GM18511 (cell line): ENCODE results near the gene CFAP20.

ENCODE experiments used
- ATAC-seq: cut with Tn5 transposase; IDR thresholded peaks from one replicate; pipeline ENCODE4 v1.9.1; 2021; ENCODE audit warnings: mild to moderate bottlenecking, moderate library complexity; ENCODE audit not compliant: unreplicated experiment

CFAP20 gene

GRCh38 chr16:58125041-58125440, 4.1 kb downstream of the CFAP20 start:
- no peak for ATAC-seq

DNA sequence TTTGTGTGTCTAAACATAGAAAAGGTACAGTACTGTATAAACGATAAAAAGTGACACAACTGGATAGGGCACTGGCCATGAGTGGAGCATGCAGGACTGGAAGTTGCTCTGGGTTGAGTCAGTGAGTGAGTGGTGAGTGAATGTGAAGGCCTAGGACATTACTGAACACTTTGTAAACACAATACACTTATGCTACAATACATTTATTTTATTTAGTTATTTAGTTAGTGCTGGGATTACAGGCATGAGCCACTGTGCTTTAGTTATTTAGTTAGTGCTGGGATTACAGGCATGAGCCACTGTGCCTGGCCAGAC, 4.6 kb downstream of the CFAP20 start:
- ATAC-seq, result no peak

- ATAC-seq, result no peak
Observed at GRCh38 chr16:58123896-58124600, 5.1 kb downstream of the CFAP20 start.

DNA sequence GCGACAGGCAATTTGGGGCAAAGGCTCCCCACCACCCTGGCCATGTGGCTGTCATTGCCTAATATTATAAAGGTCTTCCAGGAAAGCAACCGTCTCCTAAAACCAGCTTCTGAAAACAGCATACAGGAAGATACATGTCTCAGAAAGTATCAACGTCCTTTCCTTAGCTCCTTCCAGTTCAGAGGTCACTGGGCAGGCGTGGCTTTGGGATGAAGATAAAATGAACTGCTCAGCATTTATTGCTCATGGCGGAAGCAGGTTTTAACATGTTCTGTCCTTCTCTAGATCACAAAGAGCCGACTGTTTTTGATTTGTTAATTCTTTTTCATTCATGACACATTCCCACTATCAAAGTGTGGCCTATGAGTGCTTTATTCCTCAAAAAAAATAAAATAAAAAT, 8.0 kb downstream of the CFAP20 start:
- ATAC-seq, result no peak

DNA sequence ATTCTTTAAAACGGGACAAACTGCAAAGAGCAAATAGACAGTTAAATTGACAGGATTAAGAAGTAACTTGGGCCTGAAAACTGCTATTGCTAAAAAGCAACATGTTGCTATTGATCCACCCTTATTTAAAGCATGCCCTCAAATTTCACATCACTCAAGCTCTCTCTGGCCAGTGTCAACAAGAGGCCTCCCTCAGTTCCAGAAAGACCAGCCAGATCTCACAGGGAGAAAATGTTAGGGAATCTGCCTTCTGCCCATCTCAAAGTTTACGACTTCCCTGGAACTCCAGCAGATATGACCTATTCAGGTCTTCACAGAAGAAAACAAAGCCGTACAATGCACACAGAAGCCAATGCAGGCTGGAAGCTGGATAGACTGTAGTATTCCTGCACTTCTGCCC, 8.9 kb downstream of the CFAP20 start:
- no peak for ATAC-seq

DNA sequence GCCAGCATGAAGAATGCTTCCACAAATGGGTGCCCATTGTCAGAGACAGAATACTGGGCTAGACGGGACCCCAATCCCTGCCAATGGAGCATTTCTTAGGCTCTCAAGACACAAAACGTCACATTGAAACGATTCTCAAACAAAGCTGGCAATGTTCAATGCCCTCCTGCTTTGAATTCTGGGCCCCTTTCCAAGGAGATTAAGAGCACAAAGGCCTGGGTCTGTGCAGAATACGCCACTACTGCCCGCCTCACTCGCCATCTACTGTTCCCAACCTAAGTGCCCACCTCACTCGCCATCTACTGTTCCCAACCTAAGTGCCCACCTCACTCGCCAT, 9.7 kb downstream of the CFAP20 start:
- ATAC-seq, result no peak

GRCh38 chr16:58118801-58119508, 10.2 kb downstream of the CFAP20 start:
- ATAC-seq, result no peak

GRCh38 chr16:58116529-58116928, 12.7 kb downstream of the CFAP20 start:
- no peak for ATAC-seq

GRCh38 chr16:58116081-58116480, 13.1 kb downstream of the CFAP20 start:
- ATAC-seq, result no peak

DNA sequence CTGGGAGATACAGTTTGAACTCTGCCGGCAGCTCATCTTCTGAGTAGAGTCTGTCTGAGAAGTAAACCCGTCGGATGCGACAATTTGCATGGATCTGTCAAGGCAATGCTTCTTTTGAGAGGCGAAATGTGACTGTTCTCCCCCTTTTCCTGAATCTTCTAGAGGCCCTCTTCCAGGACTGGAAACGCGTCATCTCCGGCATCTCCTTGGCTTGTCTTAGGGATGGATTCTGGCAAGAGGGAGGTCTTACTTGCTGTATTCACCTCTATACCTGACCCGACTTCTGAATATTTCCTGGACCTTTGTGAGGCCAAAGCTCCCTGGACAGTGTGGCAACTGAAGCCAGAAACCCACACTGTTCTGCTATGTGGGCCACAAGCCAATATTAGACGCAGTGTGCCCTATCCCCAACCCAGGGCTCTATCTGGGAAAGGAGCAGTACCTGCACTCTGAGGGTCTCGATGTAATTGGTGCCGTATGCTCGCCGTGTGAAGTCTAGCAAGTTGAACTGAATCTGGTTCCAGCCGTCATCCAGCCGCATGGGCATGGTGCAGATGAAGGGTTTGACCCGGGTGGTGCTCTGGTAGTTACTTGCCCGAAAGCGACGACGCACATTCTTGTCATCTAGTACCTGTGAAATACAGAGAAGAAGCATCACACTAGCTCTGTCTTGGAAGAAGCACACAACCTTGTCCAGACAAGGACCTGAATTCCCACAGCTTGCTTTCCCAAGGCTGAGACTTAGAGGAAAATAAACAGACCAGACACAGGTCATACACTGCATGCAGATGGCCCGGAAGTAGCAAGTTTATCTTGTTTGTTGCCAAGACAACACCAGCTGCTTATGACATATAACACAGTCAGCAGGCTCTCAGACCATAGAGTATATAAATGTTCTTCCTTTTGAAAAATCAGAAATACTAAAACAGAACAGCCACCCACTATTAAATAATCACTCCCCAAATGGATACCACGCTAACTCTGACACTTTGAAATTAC, 14.1 kb downstream of the CFAP20 start:
- ATAC-seq, result no peak

DNA sequence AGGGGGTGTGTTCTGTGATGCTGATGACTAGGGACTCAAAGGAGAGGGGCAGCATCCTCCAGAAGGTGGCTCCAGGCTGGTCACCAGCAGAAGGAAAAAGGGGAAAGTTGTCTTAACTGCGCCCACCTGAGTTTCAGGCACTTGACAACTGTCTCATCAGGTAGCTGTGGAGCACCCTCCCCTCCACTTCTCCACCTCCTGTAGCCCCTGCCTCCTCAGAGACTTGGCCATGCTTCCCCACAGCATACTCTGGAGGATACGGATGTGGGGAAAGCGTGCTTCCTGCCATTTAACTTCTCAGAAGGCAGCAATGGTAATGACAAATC, 17.9 kb downstream of the CFAP20 start:
- no peak for ATAC-seq

DNA sequence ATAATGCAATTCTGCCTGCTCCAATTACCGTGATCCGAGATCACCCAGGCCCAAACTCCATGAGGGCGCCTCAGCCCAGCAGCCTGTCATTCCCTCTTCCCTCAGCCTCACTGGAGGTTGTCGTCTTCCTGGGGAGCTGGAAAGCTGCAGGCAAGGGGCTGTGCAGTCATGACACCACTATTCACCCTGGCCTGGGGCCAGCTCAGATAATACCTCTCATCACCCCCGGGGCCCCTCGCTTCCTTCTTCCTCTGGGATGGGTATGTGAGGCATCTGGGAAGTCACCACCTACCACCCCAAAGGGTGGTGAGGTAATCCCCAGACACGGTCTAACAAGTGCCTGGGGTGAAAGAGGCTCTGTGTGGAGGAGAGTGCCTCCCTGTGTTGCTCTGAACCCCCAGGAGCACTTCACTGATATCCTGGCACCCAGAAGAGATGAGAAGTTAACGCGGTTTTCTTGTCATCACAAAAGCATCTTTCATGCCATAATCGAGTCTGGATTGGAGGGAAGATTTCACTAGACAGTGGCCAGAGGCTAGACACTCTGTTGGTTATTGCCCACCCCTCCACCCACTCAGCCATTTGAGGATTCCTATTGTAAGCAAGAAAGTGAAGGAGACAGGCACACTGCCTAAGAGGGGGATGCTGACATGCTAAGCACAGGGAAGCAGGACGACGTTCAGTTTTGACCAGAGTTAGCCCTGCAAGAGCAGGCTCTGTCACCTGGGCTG, 18.4 kb downstream of the CFAP20 start:
- no peak for ATAC-seq

DNA sequence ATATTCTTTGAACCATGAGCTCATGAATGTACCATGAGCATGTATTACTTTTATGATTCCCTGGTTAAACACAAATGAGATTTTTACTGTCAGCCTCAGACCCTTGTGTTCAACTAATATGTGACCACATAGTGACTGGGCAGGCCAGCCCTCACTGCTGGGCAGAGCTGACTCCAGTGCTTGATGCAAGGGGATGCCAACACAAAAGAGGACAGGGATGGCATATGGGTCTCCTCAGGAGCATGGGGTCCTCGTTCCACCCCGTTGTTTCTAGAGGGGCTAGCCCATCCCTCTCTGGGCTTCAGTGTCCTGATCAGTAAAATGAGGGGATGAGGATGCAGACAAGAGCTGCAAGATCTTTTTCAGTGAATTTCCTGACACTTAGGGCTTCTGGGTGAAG, 19.3 kb downstream of the CFAP20 start:
- no peak for ATAC-seq

DNA sequence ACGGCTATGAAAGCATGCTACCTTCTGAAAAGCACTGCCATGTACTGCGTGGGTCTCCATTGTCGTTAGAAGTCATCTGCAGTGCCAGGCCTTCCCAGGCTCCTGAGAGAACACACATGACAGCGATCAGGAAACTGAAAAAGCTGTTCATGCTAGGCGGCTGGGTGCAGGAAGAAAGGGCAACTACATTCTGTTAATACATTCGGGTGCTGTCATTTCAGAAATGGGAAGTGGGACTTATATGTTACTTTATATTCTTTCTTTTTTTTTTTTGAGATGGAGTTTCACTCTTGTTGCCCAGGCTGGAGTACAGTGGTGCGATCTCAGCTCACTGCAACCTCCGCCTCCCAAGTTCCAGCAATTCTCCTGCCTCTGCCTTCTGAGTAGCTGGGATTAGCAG, 19.9 kb downstream of the CFAP20 start:
- ATAC-seq, result peak; percentile 81

DNA sequence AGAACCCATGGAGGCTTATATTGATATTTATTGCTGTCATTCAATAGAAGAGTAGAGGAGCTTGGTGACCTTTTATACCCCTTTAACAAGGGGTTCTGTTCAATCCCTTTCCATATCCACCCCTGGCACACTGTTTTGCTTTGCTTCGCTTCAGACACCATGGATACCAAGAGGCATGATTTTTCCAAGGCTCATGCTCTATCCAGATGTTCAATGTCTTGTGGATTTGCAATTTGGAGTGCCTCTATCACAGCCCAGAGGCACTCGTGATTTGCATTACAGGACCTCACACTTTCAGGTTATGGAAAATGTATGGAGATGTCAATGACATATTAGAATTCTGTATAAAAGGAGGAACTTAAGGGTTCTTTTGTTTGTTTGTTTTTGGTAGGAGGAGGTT, 21.5 kb downstream of the CFAP20 start:
- no peak for ATAC-seq

DNA sequence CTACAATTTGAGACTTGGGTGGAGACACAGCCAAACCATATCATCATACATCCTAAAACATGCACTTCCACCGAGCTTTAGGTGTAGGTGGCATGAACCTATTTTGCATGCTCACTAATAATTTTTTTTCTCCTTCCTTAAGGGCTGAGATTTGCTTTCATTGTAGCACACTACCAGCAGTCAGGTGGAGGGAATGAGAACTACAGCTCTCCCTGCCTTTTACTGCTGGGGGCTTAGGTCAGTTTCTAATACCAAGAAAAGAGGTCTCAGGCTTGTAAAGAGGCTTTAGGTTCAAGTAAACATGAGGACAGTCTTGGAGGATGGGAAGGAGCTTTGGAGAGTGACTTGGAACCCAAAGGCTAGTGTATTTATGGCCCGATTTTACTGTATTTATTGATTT, 22.0 kb downstream of the CFAP20 start:
- no peak for ATAC-seq

DNA sequence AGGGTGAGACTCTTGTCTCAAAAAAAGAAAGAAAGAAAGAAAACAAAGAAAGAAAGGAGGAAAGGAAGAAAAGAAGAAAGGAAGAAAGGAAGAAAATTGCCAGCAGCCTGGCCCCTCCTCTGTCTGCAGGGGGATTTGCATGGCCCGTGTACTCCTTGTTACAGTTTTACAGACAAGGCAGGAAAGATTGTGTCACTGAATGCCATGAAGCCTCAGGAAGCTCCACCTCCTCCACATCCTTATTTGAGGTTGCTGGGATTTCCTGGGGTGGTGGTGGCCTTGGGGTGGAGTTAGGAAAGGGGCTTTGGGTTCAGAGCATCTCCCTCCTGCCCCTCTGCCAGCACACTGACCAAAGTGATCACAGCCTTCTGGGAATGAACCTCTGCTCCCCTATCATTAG, 23.6 kb downstream of the CFAP20 start:
- ATAC-seq, result no peak

DNA sequence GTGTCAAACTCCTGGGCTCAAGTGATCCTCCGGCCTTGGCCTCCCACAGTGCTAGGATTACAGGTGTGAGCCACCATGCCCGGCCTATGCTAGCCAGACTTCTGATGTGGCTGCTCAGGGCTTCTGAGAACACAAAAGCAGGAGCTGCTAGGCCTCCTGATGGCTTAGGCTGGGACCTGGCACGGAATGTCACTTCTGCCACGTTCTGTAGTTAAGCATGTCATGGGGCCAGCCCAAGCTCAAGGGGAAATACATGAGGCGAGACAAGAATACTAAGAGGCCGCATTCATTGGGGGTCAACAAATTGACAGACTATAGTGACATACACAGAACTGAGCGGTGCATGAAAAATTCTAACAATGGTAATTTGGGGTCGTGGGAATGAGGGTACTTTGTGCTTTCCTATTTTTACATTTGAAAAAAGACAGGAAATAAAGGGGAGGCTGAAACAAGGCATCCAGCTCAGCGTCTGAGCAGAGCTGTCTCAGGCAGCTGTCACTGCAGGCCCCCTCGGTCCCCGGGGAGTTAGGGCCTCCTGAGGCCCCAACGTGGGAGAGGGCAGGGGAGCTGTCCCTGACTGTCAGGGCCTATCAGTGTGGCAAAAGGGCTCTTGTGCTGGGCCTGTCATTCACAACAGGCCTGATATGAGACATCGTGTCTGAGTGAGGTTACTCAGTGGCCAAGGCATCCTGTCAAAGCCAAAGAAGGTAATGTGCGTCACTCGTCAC, 26.4 kb downstream of the CFAP20 start:
- ATAC-seq, result no peak

GRCh38 chr16:58099956-58100300, 29.3 kb downstream of the CFAP20 start:
- ATAC-seq, result no peak

DNA sequence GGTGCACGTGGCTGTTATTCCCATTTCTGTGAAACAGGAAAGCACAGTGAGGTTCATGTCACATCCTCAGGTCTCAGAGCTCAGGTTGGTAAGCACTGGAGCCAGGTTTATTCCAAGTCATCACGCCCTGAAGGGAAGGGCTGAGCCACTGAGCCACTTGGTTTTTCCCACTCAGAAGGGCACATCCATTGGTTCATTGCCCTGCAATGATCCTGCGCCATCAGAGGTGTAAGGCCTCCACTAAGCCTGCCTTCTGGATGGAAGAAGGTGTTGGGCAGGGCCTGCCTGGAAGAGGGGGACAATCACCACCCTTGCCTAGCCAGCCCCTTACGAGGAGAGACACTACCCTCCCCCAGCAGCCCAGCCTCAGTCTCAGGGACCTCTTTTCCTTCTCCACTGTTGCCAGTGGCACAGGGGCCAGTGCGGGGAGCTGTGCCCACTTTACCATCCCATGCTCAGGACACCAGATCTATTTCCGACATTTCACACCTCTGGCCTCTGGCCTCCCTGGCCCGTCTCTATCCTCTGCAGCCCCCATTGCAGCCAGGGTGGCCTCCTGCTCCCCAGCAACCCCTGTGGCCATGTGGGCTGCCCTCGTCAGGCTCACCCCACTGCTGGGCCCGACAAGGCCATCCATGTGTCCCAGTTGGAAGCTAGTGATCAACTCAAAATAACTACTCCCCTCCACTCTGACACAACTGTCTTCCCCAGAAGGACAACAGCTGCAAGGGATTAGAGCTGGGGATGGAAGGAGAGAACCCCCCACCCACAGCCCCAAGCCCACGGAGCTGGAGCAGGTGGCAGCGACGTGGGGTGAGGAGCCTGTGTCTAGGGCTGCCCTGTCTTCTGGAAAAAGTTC, 29.9 kb downstream of the CFAP20 start:
- ATAC-seq, result no peak
